A673 (cell line): ENCODE data around the gene RASSF7. TPM values are rescaled to one million over a fixed set of nuclear protein-coding genes. Genes with fewer than 3 reads are reported as not detected.

ENCODE experiments used
- BruUV-seq: library from RNA; stranded (reverse); fragments of 400-500 nt; replicated peaks from 2 replicates; lab custom pipeline; 2021; lab: Mats Ljungman, UMichigan
- CTCF ChIA-PET: fragments of 300-600 bp; sonication (Branson Sonifier 250); formaldehyde crosslinking; loops from one replicate; lab custom pipeline; 2022; ENCODE audit warnings: antibody characterized with exemption; lab: Charles Lee
- POLR2A ChIA-PET: fragments of 300-600 bp; sonication (Branson Sonifier 250); formaldehyde crosslinking; loops from one replicate; lab custom pipeline; 2022; ENCODE audit warnings: antibody characterized with exemption; ENCODE audit not compliant: low non-redundant PET; lab: Charles Lee
- DNase-seq: peaks from one replicate; pipeline ENCODE4 v3.0.0-alpha.2; 2015; ENCODE audit warnings: low spot score
- H3K27ac ChIP-seq: fragments of 200-600 bp; sonication (generic); 2 replicates; pipeline ENCODE4 v1.5.1; 2016; ENCODE audit warnings: mixed run types, low read depth, mild to moderate bottlenecking, mixed read lengths, antibody characterized with exemption, low read length; ENCODE audit not compliant: poor library complexity, severe bottlenecking
- H3K27me3 ChIP-seq: fragments of 200-600 bp; sonication (generic); replicated peaks from 2 replicates; pipeline ENCODE4 v1.6.1; 2017; ENCODE audit warnings: mixed run types, low read depth, mild to moderate bottlenecking, mixed read lengths, antibody characterized with exemption, low read length; ENCODE audit not compliant: insufficient read depth, poor library complexity
- H3K36me3 ChIP-seq: fragments of 200-600 bp; sonication (generic); 2 replicates; pipeline ENCODE4 v1.6.1; 2016; ENCODE audit warnings: mixed run types, mild to moderate bottlenecking, mixed read lengths, antibody characterized with exemption, low read length; ENCODE audit not compliant: insufficient read depth, poor library complexity, severe bottlenecking
- H3K4me1 ChIP-seq: fragments of 200-600 bp; sonication (generic); 2 replicates; pipeline ENCODE4 v1.6.1; 2017; ENCODE audit warnings: mixed run types, mild to moderate bottlenecking, mixed read lengths, antibody characterized with exemption, low read length; ENCODE audit not compliant: insufficient read depth, poor library complexity, severe bottlenecking
- H3K4me3 ChIP-seq: fragments of 200-600 bp; sonication (generic); 2 replicates; pipeline ENCODE4 v1.5.1; 2016; ENCODE audit warnings: low read depth, mixed run types, mild to moderate bottlenecking, mixed read lengths, low read length; ENCODE audit not compliant: poor library complexity, severe bottlenecking
- H3K9me3 ChIP-seq: fragments of 200-600 bp; sonication (generic); 2 replicates; pipeline ENCODE4 v1.6.1; 2016; ENCODE audit warnings: mixed run types, low read depth, mild to moderate bottlenecking, mixed read lengths, antibody characterized with exemption, low read length; ENCODE audit not compliant: poor library complexity, severe bottlenecking
- CTCF ChIP-seq: fragments of 300-800, 200-600 bp; sonication (generic); conservative IDR thresholded peaks from 2 replicates; pipeline ENCODE4 v1.5.1; 2017; ENCODE audit warnings: low read depth, mild to moderate bottlenecking, antibody characterized with exemption, low read length, moderate library complexity, mixed read lengths
- EZH2 ChIP-seq: fragments of 200-600 bp; sonication (generic); IDR thresholded peaks from 2 replicates; pipeline ENCODE4 v1.6.1; 2017; ENCODE audit warnings: borderline replicate concordance, low read depth, mild to moderate bottlenecking, mixed read lengths, antibody characterized with exemption, low read length; ENCODE audit not compliant: poor library complexity, severe bottlenecking
- intact Hi-C: fragments of 100-400 bp; cut with micrococcal nuclease; formaldehyde crosslinking; loops from one replicate; pipeline ENCODE4 v1.10.0; 2022; ENCODE audit not compliant: unreplicated experiment
- total RNA-seq: library from RNA; stranded (reverse); gene quantifications from 2 replicates; pipeline ENCODE4 v1.2.3, GENCODE V29; 2021

Gene RASSF7
- total RNA-seq, 1 experiment from 2014 or later, result 4.6 TPM

DNA sequence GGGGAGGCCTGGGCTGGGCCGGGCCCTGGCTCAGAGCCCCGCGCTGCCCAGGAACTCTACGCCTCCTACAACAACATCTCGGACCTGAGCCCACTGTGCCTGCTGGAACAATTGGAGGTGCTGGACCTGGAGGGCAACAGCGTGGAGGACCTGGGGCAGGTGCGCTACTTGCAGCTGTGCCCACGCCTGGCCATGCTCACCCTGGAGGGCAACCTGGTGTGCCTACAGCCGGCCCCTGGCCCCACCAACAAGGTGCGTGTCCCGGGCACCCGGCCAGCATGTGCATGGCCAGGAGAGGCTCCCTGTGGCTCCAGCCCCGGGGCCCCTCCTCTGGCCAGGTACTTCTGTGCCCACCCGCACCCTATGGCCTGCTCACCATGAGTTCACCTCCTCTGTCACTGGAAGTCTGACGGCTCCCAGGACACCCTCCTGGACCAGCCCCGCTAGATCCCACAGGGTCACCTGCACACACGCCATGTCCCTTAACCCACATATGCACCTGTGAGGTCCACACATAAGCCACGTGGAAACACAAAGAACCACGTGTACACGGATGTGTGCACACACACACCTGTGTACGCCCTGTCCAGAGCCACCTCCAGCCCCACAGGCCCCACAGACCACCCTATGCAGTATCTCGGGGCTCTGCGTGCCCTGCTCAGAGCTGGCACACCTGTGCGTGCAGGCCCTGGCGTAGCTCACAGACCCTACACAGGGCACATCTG lies 10.6 kb upstream of the RASSF7 start:
- no peak overlapping the region for H3K4me3 ChIP-seq
- BruUV-seq, result no TSS peak
- no peak for TF ChIP-seq EZH2
- TF ChIP-seq CTCF, result no peak
- ChIA-PET POLR2A (interaction anchor here (0.6 kb wide), 1 partner anchor 22 kb away, joined by 5 read pairs; no protein-coding TSS in a partner anchor), CTCF (no interaction called here)
- no peaks in the 10 kb centered on the region for H3K9me3 ChIP-seq
- intact Hi-C loops, result loop anchor here (10.0 kb wide), 1 partner anchor 175 kb away; no protein-coding TSS in a partner anchor
- DNase-seq, result no peak
- H3K4me1 ChIP-seq, result no peaks in the 10 kb centered on the region
- no peak overlapping the region for H3K27ac ChIP-seq
- H3K27me3 ChIP-seq, result no peaks in the 10 kb centered on the region
- no peaks in the 10 kb centered on the region for H3K36me3 ChIP-seq

- TF ChIP-seq EZH2, result no peak
- no peak for TF ChIP-seq CTCF
- Histone ChIP-seq H3K4me1 (peaks cover 3% of the 10 kb centered on the region), H3K27ac (no peak overlapping the region), H3K9me3 (no peaks in the 10 kb centered on the region), H3K27me3 (peaks cover 4% of the 10 kb centered on the region), H3K36me3 (no peaks in the 10 kb centered on the region), H3K4me3 (no peak overlapping the region)
- ChIA-PET CTCF (no interaction called here), POLR2A (interaction anchor here (0.6 kb wide), 1 partner anchor 21 kb away, joined by 5 read pairs; no protein-coding TSS in a partner anchor)
- intact Hi-C loops, result loop anchor here (10.0 kb wide), 1 partner anchor 174 kb away; no protein-coding TSS in a partner anchor
- BruUV-seq, result no TSS peak
- DNase-seq, result no peak
Measured at GRCh38 chr11:550746-551085, 10.1 kb upstream of the RASSF7 start.

DNA sequence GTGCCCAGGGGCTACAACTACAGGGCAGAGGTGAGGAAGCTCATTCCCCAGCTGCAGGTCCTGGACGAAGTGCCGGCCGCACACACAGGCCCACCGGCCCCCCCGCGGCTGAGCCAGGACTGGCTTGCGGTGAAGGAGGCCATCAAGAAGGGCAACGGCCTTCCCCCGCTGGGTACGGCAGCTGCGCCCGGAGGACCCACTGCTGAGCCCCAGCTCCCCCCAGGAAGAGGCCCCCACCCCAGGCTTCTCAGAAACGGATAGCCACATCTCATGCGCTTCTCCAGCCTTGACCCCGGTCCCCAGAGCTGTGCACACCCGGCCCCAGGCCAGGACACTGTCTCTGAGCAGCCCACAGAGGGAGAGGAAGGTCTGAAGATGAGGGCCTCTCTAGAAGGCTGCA lies 9.6 kb upstream of the RASSF7 start:
- peaks cover 8% of the 10 kb centered on the region for H3K27me3 ChIP-seq
- no peak overlapping the region for H3K27ac ChIP-seq
- CTCF ChIA-PET, result no interaction called here
- no peak for DNase-seq
- no peaks in the 10 kb centered on the region for H3K36me3 ChIP-seq
- POLR2A ChIA-PET, result interaction anchor here (0.6 kb wide), 1 partner anchor 21 kb away, joined by 5 read pairs; no protein-coding TSS in a partner anchor
- TF ChIP-seq CTCF (no peak), EZH2 (no peak)
- intact Hi-C loops, result loop anchor here (10.0 kb wide), 1 partner anchor 174 kb away; no protein-coding TSS in a partner anchor
- no peak overlapping the region for H3K4me3 ChIP-seq
- peaks cover 6% of the 10 kb centered on the region for H3K4me1 ChIP-seq
- BruUV-seq, result no TSS peak
- H3K9me3 ChIP-seq, result no peaks in the 10 kb centered on the region
